ENCODE measurements around the gene PTGDS. TPM values are rescaled to one million over a fixed set of nuclear protein-coding genes. Genes with fewer than 3 reads are reported as not detected.

Gene PTGDS
- total RNA-seq, 2 experiments from 2014 or later = 1.3 to 3.3 TPM

DNA sequence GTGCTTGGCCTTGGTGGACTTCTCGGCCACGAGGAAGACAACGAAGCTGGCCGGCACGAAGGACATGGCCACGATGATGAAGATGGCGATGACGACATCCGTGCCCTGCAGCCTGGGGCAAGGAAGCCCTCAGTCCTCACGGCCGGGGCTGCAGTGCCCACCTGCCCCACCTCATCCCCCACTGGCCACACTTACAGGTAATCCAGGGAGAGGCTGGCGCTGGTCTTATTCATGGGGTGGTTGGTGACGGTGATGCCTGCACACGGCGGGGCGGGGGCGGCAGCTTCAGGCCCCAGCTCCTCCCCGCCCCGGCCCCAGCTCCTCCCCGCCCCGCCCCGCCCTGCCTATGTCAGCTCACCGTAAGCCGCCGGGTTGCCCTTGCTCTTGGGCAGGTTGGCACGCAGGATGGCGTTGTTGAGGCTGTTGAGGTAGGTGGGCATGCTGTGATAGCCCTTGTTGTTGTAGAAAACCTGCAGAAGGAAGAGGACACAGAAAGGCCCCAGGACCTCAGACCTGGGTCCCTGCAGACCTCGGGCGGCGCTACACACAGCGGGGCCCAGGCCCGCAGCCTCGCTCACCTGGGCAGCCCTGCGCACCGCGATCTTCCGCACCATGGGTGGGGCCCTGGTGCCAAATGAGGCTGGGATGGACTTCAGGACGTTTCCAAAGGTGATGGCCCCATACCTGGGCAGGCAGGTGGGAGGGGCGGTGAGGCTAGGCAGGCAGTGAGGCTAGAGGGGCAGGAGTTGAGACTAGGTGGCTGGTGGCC is 34.8 kb downstream of the PTGDS start:
- no peak overlapping the region for H3K27ac Mint-ChIP-seq
- DNase-seq (no peak), ATAC-seq (ENCODE audit: low read depth) (no peak)
- POLR2A ChIA-PET = no interaction called here
- no peaks in the 10 kb centered on the region for H3K27me3 Mint-ChIP-seq
- no peaks in the 10 kb centered on the region for H3K4me1 Mint-ChIP-seq
- no peak overlapping the region for H3K4me3 Mint-ChIP-seq
- no peaks in the 10 kb centered on the region for H3K9me3 Mint-ChIP-seq
- H3K36me3 Mint-ChIP-seq = peaks cover 3% of the 10 kb centered on the region

DNA sequence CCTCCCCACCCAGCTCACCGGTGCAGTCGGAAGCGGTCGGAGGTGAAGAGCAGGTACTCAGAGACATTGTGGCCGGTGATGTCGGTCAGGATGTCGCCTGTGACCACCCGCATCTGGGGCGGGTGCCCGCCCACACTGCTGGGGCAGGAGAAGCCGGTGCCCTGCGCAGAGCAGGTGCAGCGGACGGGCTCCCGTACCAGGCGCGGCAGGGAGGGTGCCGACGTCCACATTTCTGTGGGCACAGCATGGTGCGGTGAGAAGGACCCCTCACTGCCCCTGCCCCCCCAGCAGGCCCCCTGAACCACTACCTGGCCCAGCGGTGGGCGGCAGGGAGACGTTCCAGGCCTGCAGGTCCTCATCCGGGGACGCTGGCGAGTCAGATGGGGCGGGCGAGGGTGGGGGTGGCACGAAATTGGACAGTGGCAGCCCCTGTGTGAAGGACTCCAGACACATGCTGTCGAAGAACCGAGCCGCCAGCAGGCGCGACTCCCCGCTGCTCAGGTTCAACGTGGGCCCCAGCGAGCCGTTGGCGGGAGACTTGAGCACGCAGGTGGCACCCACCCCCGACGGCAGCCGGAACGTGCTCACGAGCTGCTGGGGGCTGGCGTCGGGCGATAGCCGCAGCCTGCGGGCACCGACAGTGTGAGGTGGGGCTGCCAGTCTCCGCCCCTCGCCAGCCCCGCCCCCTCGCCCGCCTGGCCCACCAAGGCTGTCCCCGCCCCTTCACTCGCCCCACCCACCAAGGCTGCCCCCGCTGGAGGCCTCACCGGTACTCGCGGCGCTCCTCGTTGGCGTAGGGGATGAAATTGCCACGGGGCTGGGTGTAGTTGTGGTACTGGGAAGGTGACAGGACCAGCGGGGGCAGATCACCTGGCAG is 35.6 kb downstream of the PTGDS start:
- DNase-seq = no peak
- peaks cover 3% of the 10 kb centered on the region for H3K36me3 Mint-ChIP-seq
- no peaks in the 10 kb centered on the region for H3K9me3 Mint-ChIP-seq
- no peaks in the 10 kb centered on the region for H3K27me3 Mint-ChIP-seq
- POLR2A ChIA-PET = no interaction called here
- no peaks in the 10 kb centered on the region for H3K4me1 Mint-ChIP-seq
- no peak overlapping the region for H3K4me3 Mint-ChIP-seq
- no peak for ATAC-seq (ENCODE audit: low read depth)
- H3K27ac Mint-ChIP-seq = no peak overlapping the region

DNA sequence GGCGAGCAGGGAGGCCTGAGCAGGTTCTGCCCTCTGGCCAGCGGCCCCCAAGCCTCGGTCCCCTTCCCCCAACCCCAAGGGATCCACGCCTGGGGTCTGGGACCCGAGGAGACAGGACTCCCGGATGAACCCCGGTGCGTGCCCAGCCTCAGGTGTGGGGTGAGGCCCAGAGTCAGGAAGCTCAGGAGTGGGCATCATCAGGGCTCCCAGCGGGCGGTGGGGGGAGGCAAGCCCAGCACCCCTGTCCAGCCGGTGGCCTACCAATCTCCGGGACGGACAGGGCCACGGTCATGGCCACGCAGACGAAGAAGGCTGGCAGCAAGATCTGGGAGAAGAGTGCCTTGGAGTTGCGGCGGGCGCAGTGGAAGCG is 36.3 kb downstream of the PTGDS start:
- H3K4me3 Mint-ChIP-seq = no peak overlapping the region
- POLR2A ChIA-PET = no interaction called here

DNA sequence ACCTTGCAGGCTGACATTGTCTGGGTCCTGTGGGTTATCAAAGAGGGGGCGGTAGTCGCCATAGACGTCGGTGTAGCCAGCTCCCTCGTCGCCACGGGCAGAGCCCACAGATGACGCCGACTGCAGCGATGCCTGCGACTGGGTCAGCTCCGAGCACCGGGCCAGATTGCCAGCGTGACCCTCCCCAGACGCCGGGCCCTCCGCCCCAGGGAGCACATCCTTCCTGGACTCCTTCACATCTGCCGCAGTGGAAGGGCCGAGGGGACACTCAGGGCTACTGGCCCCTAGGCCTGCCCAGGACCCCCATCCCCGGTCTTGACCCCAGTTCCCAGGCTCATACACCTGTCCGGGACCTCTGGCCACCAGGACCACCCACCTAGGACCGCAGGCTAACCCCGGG is 36.9 kb downstream of the PTGDS start:
- H3K4me3 Mint-ChIP-seq = no peak overlapping the region
- POLR2A ChIA-PET = no interaction called here
- H3K27ac Mint-ChIP-seq = no peak overlapping the region

More for the DNA sequence above, 36.3 kb downstream of the PTGDS start:
- H3K27ac Mint-ChIP-seq = no peak overlapping the region
- no peaks in the 10 kb centered on the region for H3K9me3 Mint-ChIP-seq
- H3K4me1 Mint-ChIP-seq = no peaks in the 10 kb centered on the region
- DNase-seq (no peak), ATAC-seq (ENCODE audit: low read depth) (no peak)
- peaks cover 3% of the 10 kb centered on the region for H3K36me3 Mint-ChIP-seq
- H3K27me3 Mint-ChIP-seq = no peaks in the 10 kb centered on the region

DNA sequence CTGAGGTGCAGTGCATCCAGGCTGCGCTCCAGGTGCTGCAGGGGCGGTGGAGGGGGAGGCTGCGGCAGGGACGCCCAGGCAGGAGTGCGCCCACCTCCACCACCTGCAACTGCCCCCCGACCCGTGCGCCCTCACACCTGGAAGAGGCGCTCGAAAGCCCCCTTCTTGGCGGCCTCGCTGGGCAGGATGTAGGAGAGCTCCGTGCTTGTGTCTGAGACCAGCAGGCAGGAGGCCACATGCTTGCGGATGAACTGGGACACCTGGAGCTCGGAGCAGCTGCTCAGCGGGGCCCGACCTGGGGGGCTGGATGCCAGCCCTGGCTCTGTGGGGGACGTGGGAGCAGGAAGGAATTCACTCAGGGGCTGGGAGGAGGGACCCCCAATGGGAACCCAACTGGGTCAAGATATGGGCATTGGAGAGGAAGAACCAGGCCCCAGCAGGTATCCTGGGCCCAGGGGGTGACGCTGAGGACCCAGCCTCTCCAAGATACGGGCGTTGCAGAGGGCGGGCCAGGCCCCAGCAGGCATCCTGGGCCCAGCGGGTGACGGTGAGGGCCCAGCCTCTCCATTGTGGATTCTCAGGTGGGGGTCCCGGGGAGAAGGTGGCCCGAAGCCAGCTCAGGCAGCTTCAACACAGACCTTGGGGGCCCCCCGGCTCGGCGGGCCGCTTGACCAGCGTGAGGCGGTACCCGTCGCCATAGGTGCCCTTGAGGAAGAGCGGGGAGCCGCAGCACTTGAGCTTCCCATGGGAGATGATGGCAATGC is 37.7 kb downstream of the PTGDS start:
- POLR2A ChIA-PET = no interaction called here
- Mint-ChIP-seq H3K27me3 (no peaks in the 10 kb centered on the region), H3K4me1 (no peaks in the 10 kb centered on the region), H3K36me3 (peaks cover 3% of the 10 kb centered on the region), H3K27ac (no peak overlapping the region), H3K9me3 (no peaks in the 10 kb centered on the region), H3K4me3 (no peak overlapping the region)
- ATAC-seq (ENCODE audit: low read depth) (no peak), DNase-seq (no peak)

More for the DNA sequence above, 36.9 kb downstream of the PTGDS start:
- peaks cover 3% of the 10 kb centered on the region for H3K36me3 Mint-ChIP-seq
- no peaks in the 10 kb centered on the region for H3K4me1 Mint-ChIP-seq
- H3K9me3 Mint-ChIP-seq = no peaks in the 10 kb centered on the region
- ATAC-seq (ENCODE audit: low read depth) (no peak), DNase-seq (no peak)
- H3K27me3 Mint-ChIP-seq = no peaks in the 10 kb centered on the region

DNA sequence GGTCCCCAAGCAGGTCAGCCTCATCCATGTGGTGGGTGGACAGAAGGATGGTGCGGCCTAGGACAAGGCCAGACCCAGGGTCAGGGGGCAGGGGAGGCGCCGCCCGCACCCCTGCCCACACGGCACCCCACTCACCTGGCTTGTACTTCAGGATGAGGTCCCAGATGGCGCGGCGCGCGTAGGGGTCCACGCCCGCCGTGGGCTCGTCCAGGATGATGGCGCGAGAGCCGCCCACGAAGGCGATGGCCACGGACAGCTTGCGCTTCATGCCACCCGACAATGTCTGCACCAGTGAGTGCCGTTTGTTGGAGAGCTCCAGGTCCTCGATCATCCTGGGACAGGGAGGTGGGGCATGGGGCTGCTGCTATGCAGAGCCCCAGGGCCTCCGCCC is 38.2 kb downstream of the PTGDS start:
- no peaks in the 10 kb centered on the region for H3K4me1 Mint-ChIP-seq
- ATAC-seq (ENCODE audit: low read depth) = no peak
- H3K4me3 Mint-ChIP-seq = no peak overlapping the region
- no peaks in the 10 kb centered on the region for H3K9me3 Mint-ChIP-seq
- H3K27me3 Mint-ChIP-seq = no peaks in the 10 kb centered on the region
- no peak for DNase-seq
- H3K36me3 Mint-ChIP-seq = peaks cover 3% of the 10 kb centered on the region
- no peak overlapping the region for H3K27ac Mint-ChIP-seq
- POLR2A ChIA-PET = interaction anchor here (0.5 kb wide), 1 partner anchor 52 kb away, joined by 5 read pairs; no protein-coding TSS in a partner anchor

DNA sequence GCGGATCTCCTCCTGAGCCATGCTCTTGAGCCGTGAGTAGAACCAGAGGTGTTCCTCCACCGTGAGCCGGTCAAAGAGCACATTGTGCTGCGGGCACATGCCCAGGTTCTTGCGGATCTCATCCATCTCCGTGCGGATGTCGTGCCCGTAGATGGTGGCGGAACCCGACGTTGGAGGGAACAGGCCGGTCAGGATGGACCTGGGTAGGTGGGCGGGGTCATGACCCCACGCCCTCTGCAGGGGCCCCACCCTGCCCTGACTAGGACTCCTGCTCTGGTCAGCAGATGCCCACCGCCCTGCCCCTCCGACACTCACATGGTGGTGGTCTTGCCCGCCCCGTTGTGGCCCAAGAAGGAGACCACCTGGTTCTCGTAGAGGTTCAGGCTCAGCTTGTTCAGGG is 38.7 kb downstream of the PTGDS start:
- Mint-ChIP-seq H3K36me3 (peaks cover 3% of the 10 kb centered on the region), H3K4me3 (no peak overlapping the region), H3K9me3 (no peaks in the 10 kb centered on the region), H3K4me1 (no peaks in the 10 kb centered on the region), H3K27me3 (no peaks in the 10 kb centered on the region), H3K27ac (no peak overlapping the region)
- no peak for ATAC-seq (ENCODE audit: low read depth)
- no peak for DNase-seq
- POLR2A ChIA-PET = interaction anchor here (0.5 kb wide), 1 partner anchor 52 kb away, joined by 5 read pairs; no protein-coding TSS in a partner anchor

DNA sequence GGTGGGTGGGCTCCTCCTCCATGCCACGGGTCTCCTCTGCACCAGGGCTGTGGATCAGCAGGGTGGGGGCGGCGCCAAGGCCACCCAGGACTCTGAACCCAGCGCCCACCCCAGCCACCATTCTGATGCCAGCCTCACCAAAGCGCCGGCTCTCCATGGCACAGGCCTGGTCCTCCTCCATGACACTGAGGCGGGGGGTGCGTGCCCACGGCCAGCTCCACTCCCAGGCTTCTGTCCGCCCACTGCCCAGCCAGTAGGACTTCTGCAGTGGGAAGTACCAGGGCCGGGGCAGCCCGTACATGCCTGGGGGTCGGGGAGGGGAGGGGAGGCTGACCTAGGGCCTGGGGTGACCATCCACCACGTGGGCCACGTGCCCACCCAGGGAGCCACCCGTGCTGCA is 39.1 kb downstream of the PTGDS start:
- Mint-ChIP-seq H3K27ac (no peak overlapping the region), H3K27me3 (no peaks in the 10 kb centered on the region), H3K4me3 (no peak overlapping the region), H3K36me3 (peaks cover 3% of the 10 kb centered on the region), H3K9me3 (no peaks in the 10 kb centered on the region), H3K4me1 (no peaks in the 10 kb centered on the region)
- DNase-seq (no peak), ATAC-seq (ENCODE audit: low read depth) (no peak)
- POLR2A ChIA-PET = no interaction called here

DNA sequence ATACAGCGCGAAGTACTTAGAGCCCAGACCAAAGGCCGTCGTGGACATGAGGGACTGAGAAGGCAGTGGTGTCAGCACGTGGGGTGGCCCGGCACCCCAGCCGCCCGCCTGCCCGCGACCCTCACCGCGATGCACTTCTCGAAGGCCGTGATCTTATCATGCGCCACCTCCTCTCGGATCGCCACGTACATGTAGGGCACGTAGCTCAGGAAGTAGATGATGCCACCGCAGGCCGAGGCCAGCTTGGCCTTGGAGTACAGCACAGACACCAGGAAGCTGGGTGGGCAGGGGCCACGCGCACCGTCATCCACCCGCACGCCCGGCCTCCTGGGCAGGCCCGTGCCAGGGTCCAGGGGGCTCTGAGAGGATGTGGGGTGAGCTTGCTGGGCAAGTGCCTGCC is 39.8 kb downstream of the PTGDS start:
- POLR2A ChIA-PET = no interaction called here
- no peak overlapping the region for H3K4me3 Mint-ChIP-seq
- no peaks in the 10 kb centered on the region for H3K9me3 Mint-ChIP-seq
- ATAC-seq (ENCODE audit: low read depth) (no peak), DNase-seq (no peak)
- no peak overlapping the region for H3K27ac Mint-ChIP-seq
- peaks cover 3% of the 10 kb centered on the region for H3K36me3 Mint-ChIP-seq
- no peaks in the 10 kb centered on the region for H3K4me1 Mint-ChIP-seq
- no peaks in the 10 kb centered on the region for H3K27me3 Mint-ChIP-seq

DNA sequence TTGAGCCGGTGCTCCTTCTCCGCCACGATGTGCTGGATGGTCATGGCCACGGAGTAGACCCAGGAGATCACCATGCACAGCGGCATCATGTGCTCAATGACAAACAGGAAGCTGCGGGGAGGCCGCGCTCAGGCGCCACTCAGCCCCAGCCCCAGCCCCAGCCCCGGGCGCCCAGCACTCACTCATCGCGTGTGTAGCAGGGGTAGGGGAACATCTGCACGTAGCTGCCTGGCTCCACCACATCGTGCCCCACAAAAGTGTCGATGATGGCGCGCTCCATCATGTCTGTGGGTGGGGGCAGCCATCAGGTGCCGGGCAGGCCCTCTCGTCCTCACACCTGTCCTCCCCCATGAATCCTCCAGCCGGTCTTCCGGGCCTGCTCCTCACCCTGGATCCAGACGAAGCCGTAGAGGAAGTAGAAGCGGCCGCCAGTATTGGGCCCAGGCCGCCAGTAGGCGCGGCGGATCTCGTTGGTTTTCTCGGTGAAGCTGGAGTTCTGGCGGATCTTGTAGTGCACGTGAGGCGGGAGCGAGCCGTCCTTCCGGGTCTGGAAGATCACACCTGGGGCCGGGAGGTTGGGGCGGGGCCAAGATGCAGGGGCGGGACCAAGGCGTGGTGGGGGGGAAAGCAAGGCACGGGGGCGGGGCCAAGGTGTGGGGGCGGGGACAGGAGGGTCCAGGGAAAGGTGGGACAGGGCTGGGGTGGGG is 40.6 kb downstream of the PTGDS start:
- no peak overlapping the region for H3K4me3 Mint-ChIP-seq
- H3K4me1 Mint-ChIP-seq = no peaks in the 10 kb centered on the region
- no peak overlapping the region for H3K27ac Mint-ChIP-seq
- no peaks in the 10 kb centered on the region for H3K9me3 Mint-ChIP-seq
- ATAC-seq (ENCODE audit: low read depth) (no peak), DNase-seq (no peak)
- H3K27me3 Mint-ChIP-seq = no peaks in the 10 kb centered on the region
- POLR2A ChIA-PET = no interaction called here
- H3K36me3 Mint-ChIP-seq = peaks cover 3% of the 10 kb centered on the region

DNA sequence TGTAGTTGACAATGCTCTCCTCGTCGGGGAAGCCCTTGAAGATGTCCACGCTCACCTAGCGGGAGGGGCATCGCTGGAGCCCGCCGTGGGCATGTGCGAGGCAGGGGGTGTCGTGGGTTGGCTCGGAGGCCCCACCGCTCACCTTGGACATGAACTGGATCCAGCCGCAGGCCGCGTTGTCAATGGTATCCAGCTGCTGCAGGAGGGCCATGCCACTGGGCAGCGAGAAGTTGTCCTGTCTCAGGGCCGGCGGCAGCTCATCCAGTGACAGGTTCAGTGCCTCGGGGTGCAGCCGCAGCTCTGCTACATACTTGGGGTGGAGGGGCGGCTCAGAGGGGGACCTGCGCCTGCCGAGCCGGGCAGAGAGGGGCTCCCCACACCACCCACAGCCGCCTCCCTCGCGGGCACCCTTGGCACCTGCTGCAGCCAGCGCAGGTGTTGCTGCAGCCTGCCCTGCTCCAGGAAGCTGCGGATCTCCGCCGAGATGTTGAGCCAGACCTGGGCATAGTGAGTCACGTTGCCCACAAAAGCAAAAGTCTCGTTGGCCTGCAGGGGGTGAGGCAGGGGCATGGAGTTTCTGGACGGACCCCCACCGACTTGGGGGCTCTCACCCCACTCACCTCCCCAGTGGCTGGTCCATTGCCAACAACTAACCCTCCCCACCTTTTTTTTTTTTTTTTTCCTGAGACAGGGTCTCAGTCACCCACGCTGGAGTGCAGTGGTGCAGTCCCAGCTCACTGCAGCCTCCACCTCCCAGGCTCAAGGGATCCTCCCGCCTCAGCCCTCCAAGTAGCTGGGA is 41.7 kb downstream of the PTGDS start:
- H3K36me3 Mint-ChIP-seq = peaks cover 3% of the 10 kb centered on the region
- no peaks in the 10 kb centered on the region for H3K4me1 Mint-ChIP-seq
- H3K9me3 Mint-ChIP-seq = no peaks in the 10 kb centered on the region
- H3K27ac Mint-ChIP-seq = no peak overlapping the region
- ATAC-seq (ENCODE audit: low read depth) = no peak
- POLR2A ChIA-PET = interaction anchor here (0.7 kb wide), 1 partner anchor 138 kb away, joined by 4 read pairs; no protein-coding TSS in a partner anchor
- H3K4me3 Mint-ChIP-seq = no peak overlapping the region
- H3K27me3 Mint-ChIP-seq = no peaks in the 10 kb centered on the region
- no peak for DNase-seq

DNA sequence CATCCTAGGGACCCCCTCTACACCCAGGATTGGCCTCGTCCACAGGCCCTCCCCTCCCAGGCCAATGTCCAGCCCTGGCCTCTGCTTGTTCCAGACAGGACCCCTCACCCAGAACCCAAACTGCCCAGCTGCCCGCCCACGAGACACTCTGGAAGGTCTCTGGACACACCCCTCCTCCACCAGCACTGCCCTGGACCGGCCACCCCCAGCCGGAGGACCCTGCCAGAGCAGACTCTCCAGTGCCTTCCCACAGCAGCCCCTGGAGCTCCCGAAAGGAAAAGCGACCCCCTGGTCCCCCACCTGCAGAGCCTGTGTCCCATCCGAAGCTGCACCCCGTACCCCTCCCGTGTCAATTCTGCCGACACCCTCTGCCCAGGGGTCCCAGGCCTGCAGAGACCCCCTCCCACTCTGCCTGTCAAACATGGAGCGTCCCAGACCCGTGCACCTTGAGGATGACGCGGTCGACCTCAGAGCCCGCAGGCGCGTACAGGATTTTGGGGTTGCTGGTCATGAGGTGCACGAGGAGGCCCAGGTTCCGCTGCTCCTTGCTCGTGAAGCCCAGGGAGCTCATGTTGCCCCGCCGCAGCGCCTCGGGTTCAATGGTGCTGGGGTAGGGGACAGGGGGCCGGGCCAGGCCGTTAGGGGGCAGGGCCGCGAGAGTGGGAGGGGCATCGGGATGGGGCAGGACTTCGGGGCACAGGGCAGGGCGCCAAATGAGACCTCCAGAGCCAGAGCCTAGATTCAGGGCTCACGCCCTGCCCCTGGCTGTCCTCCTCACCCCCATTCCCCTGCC is 42.8 kb downstream of the PTGDS start:
- ATAC-seq (ENCODE audit: low read depth) = no peak
- H3K36me3 Mint-ChIP-seq = peaks cover 3% of the 10 kb centered on the region

More for the DNA sequence above, 42.8 kb downstream of the PTGDS start:
- POLR2A ChIA-PET = interaction anchor here (0.7 kb wide), 1 partner anchor 139 kb away, joined by 4 read pairs; no protein-coding TSS in a partner anchor
- DNase-seq = no peak
- Mint-ChIP-seq H3K4me3 (no peak overlapping the region), H3K4me1 (peaks cover 3% of the 10 kb centered on the region), H3K27ac (no peak overlapping the region), H3K9me3 (no peaks in the 10 kb centered on the region), H3K27me3 (no peaks in the 10 kb centered on the region)
